Measurements from ENCODE around the gene ZNF598.
A peak's percentile ranks its signal among the peaks of the same experiment; 100 is the strongest.
"Not testable (repeated sequence)": the region's sequence is repeated elsewhere in the genome, so short reads cannot be mapped to it uniquely, and the experiment has no call there.

ZNF598 gene

DNA sequence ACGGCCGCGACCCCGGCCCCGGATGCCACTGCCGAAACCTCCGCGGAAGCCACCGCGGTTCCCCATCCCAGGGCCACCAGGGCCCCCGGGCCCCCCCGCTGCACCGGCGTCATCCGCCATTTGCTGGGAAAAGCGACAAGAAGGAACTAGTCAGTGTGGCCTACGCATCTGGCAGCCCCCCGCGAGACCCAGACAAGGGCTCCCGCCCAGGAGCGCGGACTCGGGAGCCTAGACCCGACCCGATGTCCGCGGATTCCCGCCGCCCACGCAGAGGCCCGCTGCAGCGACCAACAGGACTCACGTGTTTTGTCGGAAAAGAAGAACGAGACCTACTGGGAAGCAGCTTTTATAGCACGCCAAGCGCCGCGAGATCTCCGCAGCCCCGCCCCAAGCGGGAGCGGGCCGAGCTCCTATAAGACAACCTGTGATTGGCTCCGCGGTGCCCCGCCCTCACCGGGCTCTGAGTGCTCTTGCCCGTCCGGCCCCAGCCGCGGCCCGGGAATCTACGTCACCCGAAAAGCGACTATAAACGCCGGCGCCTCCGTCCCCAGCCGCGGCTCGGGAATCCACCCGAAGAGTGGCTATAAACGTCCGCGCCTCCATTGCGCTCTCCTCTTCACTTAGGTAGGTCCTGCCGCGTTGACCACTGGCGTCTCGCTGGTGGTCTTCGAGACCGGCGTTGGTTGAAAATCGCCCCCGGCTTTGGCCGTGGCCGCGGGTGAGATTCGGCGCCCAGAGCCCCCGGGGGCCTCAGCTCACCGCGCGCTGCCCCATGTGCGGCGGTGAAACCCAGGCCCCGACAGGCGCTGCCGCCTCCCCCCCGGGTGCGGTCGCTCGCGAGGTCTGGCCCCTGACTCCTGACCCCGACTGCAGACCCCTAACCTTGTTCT, 44.9 kb downstream of the ZNF598 start, which contains the start of gene RPS2:
TSS of gene RPS2 (minus strand) at position 321 of the 890 bp plus-strand sequence. CDS start at position 120, 201 bp downstream.
- CTCF ChIA-PET = interaction anchor here (1.0 to 1.6 kb wide), 4 partner anchors 19 to 176 kb away, joined by 3 to 5 read pairs (median 4); partner anchors contain the start of gene GFER
- DNase-seq (ENCODE audit: extremely low spot score) = peak; percentile 100
- POLR2A ChIA-PET = interaction anchor here (0.5 to 2.5 kb wide), 36 partner anchors 9 to 1647 kb away, joined by 3 to 24 read pairs (median 4); partner anchors contain the start of genes ECI1, GFER, MAPK8IP3 and MLST8
- TF ChIP-seq, protein P1, sequence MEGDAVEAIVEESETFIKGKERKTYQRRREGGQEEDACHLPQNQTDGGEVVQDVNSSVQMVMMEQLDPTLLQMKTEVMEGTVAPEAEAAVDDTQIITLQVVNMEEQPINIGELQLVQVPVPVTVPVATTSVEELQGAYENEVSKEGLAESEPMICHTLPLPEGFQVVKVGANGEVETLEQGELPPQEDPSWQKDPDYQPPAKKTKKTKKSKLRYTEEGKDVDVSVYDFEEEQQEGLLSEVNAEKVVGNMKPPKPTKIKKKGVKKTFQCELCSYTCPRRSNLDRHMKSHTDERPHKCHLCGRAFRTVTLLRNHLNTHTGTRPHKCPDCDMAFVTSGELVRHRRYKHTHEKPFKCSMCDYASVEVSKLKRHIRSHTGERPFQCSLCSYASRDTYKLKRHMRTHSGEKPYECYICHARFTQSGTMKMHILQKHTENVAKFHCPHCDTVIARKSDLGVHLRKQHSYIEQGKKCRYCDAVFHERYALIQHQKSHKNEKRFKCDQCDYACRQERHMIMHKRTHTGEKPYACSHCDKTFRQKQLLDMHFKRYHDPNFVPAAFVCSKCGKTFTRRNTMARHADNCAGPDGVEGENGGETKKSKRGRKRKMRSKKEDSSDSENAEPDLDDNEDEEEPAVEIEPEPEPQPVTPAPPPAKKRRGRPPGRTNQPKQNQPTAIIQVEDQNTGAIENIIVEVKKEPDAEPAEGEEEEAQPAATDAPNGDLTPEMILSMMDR (IDR thresholded peaks at IDR 0.05; ENCODE audit: control extremely low read depth, extremely low read depth, low read depth, missing control alignments) = no peak

DNA sequence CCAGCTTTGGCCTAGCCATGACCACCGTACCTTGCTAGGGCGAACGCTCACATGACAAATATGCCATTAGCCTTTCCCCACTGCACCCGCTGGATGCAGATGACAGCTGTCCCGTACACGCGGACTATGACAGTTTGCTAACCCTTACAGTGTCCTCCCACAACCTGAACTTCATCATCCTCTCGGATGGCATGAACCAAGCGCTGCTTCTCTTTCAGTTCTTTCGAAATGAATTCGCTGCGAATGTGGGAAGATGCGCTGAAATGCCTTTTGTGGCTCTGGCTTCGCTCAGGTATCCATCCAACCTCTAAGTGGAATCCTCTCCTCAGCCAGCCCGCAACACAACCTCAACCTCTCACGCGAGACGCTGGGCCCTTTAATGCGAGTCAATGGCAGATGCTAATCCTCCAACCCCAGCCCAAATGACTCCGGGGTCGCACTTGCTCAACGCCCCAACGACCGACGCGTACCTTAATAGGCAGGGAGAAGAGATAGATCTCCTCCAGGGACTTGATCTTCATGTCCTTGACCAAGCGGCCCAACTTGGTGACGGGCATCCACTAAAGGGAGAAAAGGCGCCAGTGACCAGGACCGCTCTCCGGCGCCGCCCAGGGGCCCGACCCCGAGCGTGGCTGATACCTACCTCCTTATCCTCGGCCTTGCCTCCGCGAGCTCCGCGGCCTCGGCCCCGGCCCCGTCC, 45.7 kb downstream of the ZNF598 start:
- DNase-seq (ENCODE audit: extremely low spot score) = no peak
- CTCF ChIA-PET = interaction anchor here (1.0 to 1.1 kb wide), 3 partner anchors 22 to 177 kb away, joined by 3 to 5 read pairs (median 4); no protein-coding TSS in a partner anchor
- TF ChIP-seq, protein P1 (IDR thresholded peaks at IDR 0.05; ENCODE audit: control extremely low read depth, extremely low read depth, low read depth, missing control alignments) = peak; percentile 46
- POLR2A ChIA-PET = interaction anchor here (0.6 to 2.5 kb wide), 26 partner anchors 8 to 1397 kb away, joined by 3 to 24 read pairs (median 6); partner anchors contain the start of genes ECI1, GFER, MAPK8IP3 and MLST8

DNA sequence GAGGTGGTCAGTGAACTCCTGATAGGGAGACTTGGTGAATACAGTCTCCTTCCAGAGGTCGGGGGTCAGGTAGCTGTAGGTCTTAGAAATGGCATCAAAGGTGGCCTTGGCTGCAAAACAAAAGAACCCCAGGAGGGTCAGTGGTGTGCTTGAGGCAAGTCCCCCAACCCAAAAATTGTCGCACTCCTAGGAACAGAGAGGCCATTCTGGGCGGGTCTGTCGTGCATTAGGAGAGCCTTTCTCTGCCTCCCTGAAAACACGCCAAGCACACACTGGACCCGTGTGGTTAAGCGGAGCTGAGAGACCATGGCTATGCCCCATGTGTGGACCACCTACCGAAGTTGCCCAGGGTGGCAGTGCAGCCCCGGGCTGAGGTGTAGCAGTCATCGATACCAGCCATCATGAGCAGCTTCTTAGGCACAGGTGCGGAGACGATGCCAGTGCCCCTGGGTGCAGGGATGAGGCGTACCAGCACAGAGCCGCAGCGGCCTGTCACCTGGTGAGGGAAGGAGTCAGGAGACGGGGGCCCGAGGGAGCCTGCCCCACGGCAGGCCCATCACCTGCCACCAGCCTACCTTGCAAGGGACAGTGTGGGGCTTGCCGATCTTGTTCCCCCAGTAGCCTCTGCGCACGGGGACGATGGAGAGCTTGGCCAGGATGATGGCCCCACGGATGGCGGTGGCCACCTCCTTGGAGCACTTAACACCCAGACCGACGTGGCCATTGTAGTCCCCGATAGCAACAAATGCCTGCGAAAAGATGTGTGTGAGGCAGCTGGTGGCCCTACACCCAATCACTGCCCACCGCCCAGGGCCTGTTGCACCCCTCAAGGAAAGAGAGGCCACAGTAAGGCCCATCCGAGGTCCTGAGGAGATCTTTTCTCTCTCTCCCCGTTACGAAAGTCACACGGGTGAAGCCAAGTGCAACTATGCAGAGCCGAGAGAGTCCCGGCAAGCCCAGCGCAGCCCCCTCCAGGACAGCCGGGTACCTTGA, 47.2 kb downstream of the ZNF598 start:
- DNase-seq (ENCODE audit: extremely low spot score) = not testable (repeated sequence)
- ChIA-PET CTCF (interaction anchor here (1.3 kb wide), 1 partner anchor 42 kb away, joined by 4 read pairs; no protein-coding TSS in a partner anchor), POLR2A (interaction anchor here (0.6 to 1.6 kb wide), 4 partner anchors 8 to 65 kb away, joined by 4 to 5 read pairs (median 4); partner anchors contain the start of genes NHERF2, RPL3L and TBL3)

DNA sequence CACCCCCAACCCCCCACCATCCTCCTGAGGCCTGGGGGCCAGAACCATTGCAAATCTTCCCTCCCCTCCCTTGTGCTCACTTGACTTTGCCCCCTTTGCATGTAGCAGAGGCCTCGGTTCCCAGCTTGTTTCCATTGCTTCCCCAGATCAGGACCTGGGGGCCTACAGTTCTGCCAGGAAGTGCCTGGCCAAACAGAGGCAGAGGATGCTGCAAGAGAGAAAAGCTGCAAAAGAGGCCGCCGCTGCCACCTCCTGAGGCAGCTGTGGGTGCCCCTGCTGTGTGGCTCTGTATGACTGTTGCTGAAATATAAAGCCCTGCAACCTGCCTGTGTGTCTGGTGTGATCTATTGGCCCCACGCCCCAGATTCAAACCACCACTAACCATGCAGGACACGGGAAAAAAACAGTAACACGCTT, 48.0 kb downstream of the ZNF598 start:
- TF ChIP-seq, protein P1 (IDR thresholded peaks at IDR 0.05; ENCODE audit: control extremely low read depth, extremely low read depth, low read depth, missing control alignments) = no peak
- DNase-seq (ENCODE audit: extremely low spot score) = no peak
- ChIA-PET CTCF (interaction anchor here (1.3 kb wide), 1 partner anchor 43 kb away, joined by 4 read pairs; no protein-coding TSS in a partner anchor), POLR2A (interaction anchor here (0.6 to 1.1 kb wide), 2 partner anchors 31 to 65 kb away, joined by 4 read pairs; partner anchors contain the start of gene NHERF2)

DNA sequence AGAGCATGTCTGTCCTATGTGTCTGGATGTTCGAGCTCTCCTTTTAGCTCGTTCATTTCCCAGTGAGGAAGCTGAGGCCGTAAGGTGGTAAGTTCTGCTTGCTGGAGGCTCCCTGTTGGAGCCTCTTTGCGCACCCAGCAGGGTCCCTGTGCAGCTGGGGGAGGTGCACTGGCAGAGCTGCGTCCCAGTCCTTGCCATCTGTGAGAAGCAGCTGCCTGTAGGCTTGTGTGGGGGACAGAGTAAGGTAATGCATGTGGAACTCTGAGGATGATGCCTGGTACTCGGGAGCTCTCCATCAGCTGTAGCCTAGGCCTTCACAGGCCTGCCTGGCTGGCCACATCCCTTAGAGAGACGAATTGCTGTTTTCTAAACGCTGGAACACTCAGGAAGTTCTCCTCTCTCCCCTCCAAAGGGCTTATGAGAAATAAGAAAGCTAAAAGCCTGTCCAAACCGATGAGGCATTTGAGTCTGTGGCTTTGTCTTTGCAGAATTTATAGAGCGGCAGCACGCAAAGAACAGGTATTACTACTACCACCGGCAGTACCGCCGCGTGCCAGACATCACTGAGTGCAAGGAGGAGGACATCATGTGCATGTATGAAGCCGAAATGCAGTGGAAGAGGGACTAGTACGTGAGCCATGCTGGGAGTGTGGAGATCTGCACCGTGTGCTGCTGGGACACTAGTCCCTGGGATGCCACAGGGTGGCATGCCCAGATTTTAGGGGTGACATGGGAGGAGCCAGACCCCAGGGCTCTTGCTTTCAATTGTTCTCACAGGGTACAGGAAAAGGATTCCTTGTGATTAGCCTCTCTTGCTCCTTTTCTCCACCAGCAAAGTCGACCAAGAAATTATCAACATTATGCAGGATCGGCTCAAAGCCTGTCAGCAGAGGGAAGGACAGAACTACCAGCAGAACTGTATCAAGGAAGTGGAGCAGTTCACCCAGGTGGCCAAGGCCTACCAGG, 48.7 kb downstream of the ZNF598 start:
- CTCF ChIA-PET = interaction anchor here (1.1 kb wide), 1 partner anchor 10 kb away, joined by 5 read pairs; no protein-coding TSS in a partner anchor
- DNase-seq (ENCODE audit: extremely low spot score) = no peak

More for the DNA sequence above, 48.7 kb downstream of the ZNF598 start:
- TF ChIP-seq, protein P1 (IDR thresholded peaks at IDR 0.05; ENCODE audit: control extremely low read depth, extremely low read depth, low read depth, missing control alignments) = no peak
- POLR2A ChIA-PET = interaction anchor here (1.1 to 2.2 kb wide), 4 partner anchors 18 to 195 kb away, joined by 4 to 9 read pairs (median 4); partner anchors contain the start of genes MSRB1 and TRAF7
